GM23338 (cell line): ENCODE data around the gene PPP1R3D. TPM values are rescaled to one million over a fixed set of nuclear protein-coding genes. Genes with fewer than 3 reads are reported as not detected.
A peak's percentile ranks its signal among the peaks of the same experiment; 100 is the strongest.

ENCODE experiments used
- ATAC-seq: fragments of 200-7000 bp; cut with Tn5 transposase; 3 replicates; pipeline ENCODE4 v1.9.1; 2020
- DNase-seq: peaks from one replicate; pipeline ENCODE4 v3.0.0-alpha.2; 2015; ENCODE audit warnings: low spot score
- H2AFZ ChIP-seq: fragments of 200-600 bp; sonication (generic); 2 replicates; pipeline ENCODE4 v1.8.0; 2016; ENCODE audit warnings: antibody characterized with exemption, mild to moderate bottlenecking, moderate library complexity
- H3F3A ChIP-seq: fragments of 200-600 bp; sonication (generic); replicated peaks from 2 replicates; pipeline ENCODE4 v1.8.0; 2017; ENCODE audit warnings: antibody characterized with exemption, mixed run types, low read depth
- H3K27ac ChIP-seq: fragments of 200-600 bp; sonication (generic); 2 replicates; pipeline ENCODE4 v1.6.1; 2016; ENCODE audit warnings: low read depth
- H3K27me3 ChIP-seq: fragments of 200-600 bp; sonication (generic); 2 replicates; pipeline ENCODE4 v1.8.0; 2016; ENCODE audit warnings: mild to moderate bottlenecking, mixed run types, moderate library complexity; ENCODE audit not compliant: insufficient read depth
- H3K36me3 ChIP-seq: fragments of 200-600 bp; sonication (generic); 2 replicates; pipeline ENCODE4 v1.8.0; 2016; ENCODE audit warnings: mild to moderate bottlenecking; ENCODE audit not compliant: insufficient read depth
- H3K4me1 ChIP-seq: fragments of 200-600 bp; sonication (generic); 2 replicates; pipeline ENCODE4 v1.8.0; 2016; ENCODE audit warnings: mild to moderate bottlenecking, moderate library complexity; ENCODE audit not compliant: insufficient read depth
- H3K4me2 ChIP-seq: fragments of 200-600 bp; sonication (generic); 2 replicates; pipeline ENCODE4 v1.7.1; 2017; ENCODE audit warnings: mixed run types
- H3K4me3 ChIP-seq: fragments of 200-600 bp; sonication (generic); 2 replicates; pipeline ENCODE4 v1.6.1; 2016; ENCODE audit warnings: mixed run types
- H3K79me2 ChIP-seq: fragments of 200-600 bp; sonication (generic); replicated peaks from 2 replicates; pipeline ENCODE4 v1.8.0; 2017; ENCODE audit warnings: mild to moderate bottlenecking; ENCODE audit not compliant: insufficient read depth
- H3K9me2 ChIP-seq: fragments of 200-600 bp; sonication (generic); 2 replicates; pipeline ENCODE4 v1.8.0; 2017; ENCODE audit not compliant: insufficient read depth
- H4K20me1 ChIP-seq: fragments of 200-600 bp; sonication (generic); replicated peaks from 2 replicates; pipeline ENCODE4 v1.8.0; 2017; ENCODE audit warnings: mild to moderate bottlenecking; ENCODE audit not compliant: insufficient read depth
- H3K27ac Mint-ChIP-seq: 2 replicates; pipeline ENCODE4 v1.8.0; 2020; ENCODE audit warnings: inconsistent platforms, mild to moderate bottlenecking, moderate library complexity, mixed read lengths
- H3K27me3 Mint-ChIP-seq: 3 replicates; pipeline ENCODE4 v1.8.0; 2022; ENCODE audit warnings: low read depth, mild to moderate bottlenecking, moderate library complexity, mixed read lengths, inconsistent platforms; ENCODE audit not compliant: insufficient read depth, poor library complexity
- H3K36me3 Mint-ChIP-seq: 3 replicates; pipeline ENCODE4 v1.8.0; 2021; ENCODE audit warnings: low read depth, mild to moderate bottlenecking, inconsistent platforms, moderate library complexity, mixed read lengths
- H3K4me1 Mint-ChIP-seq: 3 replicates; pipeline ENCODE4 v1.8.0; 2020; ENCODE audit warnings: mild to moderate bottlenecking, inconsistent platforms, mixed read lengths
- H3K4me3 Mint-ChIP-seq: 3 replicates; pipeline ENCODE4 v1.8.0; 2021; ENCODE audit warnings: moderate library complexity, mild to moderate bottlenecking, inconsistent platforms, mixed read lengths
- H3K9me3 Mint-ChIP-seq: 3 replicates; pipeline ENCODE4 v1.8.0; 2020; ENCODE audit warnings: moderate library complexity, mild to moderate bottlenecking, inconsistent platforms, mixed read lengths
- CREB1 ChIP-seq: fragments of 250-450 bp; sonication (Bioruptor Pico); IDR thresholded peaks from 2 replicates; pipeline ENCODE4 v1.5.0; 2020; ENCODE audit warnings: low read depth, mild to moderate bottlenecking, moderate library complexity
- EZH2phosphoT487 ChIP-seq: fragments of 200-600 bp; sonication (generic); IDR thresholded peaks from one replicate; pipeline ENCODE4 v1.8.1; 2018; ENCODE audit warnings: antibody characterized with exemption; ENCODE audit not compliant: unreplicated experiment
- NANOG ChIP-seq: IDR thresholded peaks from 2 replicates; pipeline ENCODE4 v1.6.1; 2016; ENCODE audit warnings: antibody characterized with exemption, borderline replicate concordance
- POLR2AphosphoS5 ChIP-seq: IDR thresholded peaks from 2 replicates; pipeline ENCODE4 v1.6.1; 2016; ENCODE audit warnings: antibody characterized with exemption, low read depth
- ZNF114 ChIP-seq: fragments of 250-450 bp; sonication (Bioruptor Pico); IDR thresholded peaks from 2 replicates; pipeline ENCODE4 v1.5.0; 2020; ENCODE audit warnings: mild to moderate bottlenecking, moderate library complexity
- ZNF331 ChIP-seq: fragments of 250-450 bp; sonication (Bioruptor Pico); IDR thresholded peaks from 2 replicates; pipeline ENCODE4 v1.5.0; 2020; ENCODE audit warnings: low read depth, mild to moderate bottlenecking, moderate library complexity
- ZNF462 ChIP-seq: fragments of 250-450 bp; sonication (Bioruptor Pico); IDR thresholded peaks from 2 replicates; pipeline ENCODE4 v1.5.0; 2020; ENCODE audit warnings: mild to moderate bottlenecking, moderate library complexity
- polyA plus RNA-seq: library from polyadenylated mRNA; unstranded; fragments of >200 nt; fragmentation: Nextera tagmentation; extraction: Ambion mirVana; gene quantifications from 2 replicates; pipeline ENCODE4 v1.2.1, GENCODE V29; 2016
- total RNA-seq: library from RNA; depleted of rRNA; stranded (reverse); fragments of >200 nt; shearing (Covaris generic); gene quantifications from 2 replicates; pipeline ENCODE4 v1.2.3, GENCODE V29; 2014
- TF ChIP-seq, protein P1 (sequence below): IDR thresholded peaks from 2 replicates; pipeline ENCODE4 v1.6.1; 2016; ENCODE audit warnings: antibody characterized with exemption
- TF ChIP-seq, protein P2 (sequence below), 2 experiments: fragments of 200-600 bp in 1 of 2; sonication (generic) in 1 of 2; conservative IDR thresholded peaks; 2 replicates each; pipeline versions ENCODE4 v1.5.1 to v1.6.1; 2016 to 2017; ENCODE audit warnings: antibody characterized with exemption in 2 of 2, low read depth in 2 of 2, mild to moderate bottlenecking in 2 of 2, moderate library complexity in 1 of 2

The PPP1R3D gene
- total and polyA plus RNA-seq, 2 experiments from 2014 or later = 1.4 to 3.0 TPM

DNA sequence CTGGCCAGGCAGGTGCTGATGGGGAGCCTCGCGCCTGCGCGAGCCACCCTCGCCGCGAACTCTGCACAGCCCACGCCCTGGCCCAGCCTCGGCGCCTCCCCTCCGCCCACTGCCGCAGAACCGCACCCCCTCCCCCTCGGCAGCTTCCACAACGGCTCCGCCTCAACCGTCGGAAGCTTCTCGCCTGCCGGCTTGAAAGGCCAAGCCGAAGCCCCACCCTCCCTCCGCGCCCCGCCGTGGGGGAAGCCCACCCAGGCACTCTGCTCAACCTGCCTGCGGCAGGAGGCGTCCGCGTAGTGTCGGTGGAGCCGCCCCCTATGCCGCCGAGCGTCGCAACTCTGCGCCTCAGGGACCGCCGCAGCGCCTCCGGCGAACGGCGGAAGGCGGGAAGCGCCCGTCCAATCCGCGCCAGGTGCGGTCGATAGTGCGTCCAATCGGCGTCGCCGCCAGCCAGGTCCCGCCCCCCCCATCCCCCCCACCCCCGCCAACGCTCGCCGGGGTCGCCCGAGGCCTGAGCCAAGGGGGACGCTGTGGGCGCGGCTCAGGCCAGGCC lies 6.7 kb downstream of the PPP1R3D start, which contains the start of gene SYCP2:
Gene SYCP2 (minus strand): TSS at position 342 of the 553 bp plus-strand sequence. CDS start 11,224 bp downstream, outside the sequence.
- Histone ChIP-seq H3K27me3 (peaks cover 71% of the 10 kb centered on the region), H3K27ac (no peak within 1 kb of the TSS), H3K4me1 (no peaks in the 10 kb centered on the region; the same call in 1 of the 2 replicates), H4K20me1 (peaks cover 11% of the 10 kb centered on the region; the same call in 1 of the 2 replicates), H2AFZ (peak within 1 kb of the TSS; percentile 97), H3K79me2 (no peaks in the 10 kb centered on the region), H3F3A (no peaks in the 10 kb centered on the region), H3K9me2 (no peaks in the 10 kb centered on the region), H3K4me2 (peak within 1 kb of the TSS; percentile 82), H3K36me3 (no peaks in the 10 kb centered on the region), H3K4me3 (peak within 1 kb of the TSS; percentile 51)
- H3K36me3 Mint-ChIP-seq = peaks cover 2% of the 10 kb centered on the region; the same call in 1 of the 3 replicates
- TF ChIP-seq, protein P1, sequence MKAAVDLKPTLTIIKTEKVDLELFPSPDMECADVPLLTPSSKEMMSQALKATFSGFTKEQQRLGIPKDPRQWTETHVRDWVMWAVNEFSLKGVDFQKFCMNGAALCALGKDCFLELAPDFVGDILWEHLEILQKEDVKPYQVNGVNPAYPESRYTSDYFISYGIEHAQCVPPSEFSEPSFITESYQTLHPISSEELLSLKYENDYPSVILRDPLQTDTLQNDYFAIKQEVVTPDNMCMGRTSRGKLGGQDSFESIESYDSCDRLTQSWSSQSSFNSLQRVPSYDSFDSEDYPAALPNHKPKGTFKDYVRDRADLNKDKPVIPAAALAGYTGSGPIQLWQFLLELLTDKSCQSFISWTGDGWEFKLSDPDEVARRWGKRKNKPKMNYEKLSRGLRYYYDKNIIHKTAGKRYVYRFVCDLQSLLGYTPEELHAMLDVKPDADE = no peak
- no peak for TF ChIP-seq EZH2phosphoT487
- ATAC-seq = no peak; the same call in 1 of the 3 replicates
- no peak within 1 kb of the TSS for H3K27ac Mint-ChIP-seq
- H3K27me3 Mint-ChIP-seq = peaks cover 23% of the 10 kb centered on the region
- peaks cover 8% of the 10 kb centered on the region for H3K9me3 Mint-ChIP-seq
- peaks cover 10% of the 10 kb centered on the region for H3K4me1 Mint-ChIP-seq
- peak within 1 kb of the TSS; percentile 65 for H3K4me3 Mint-ChIP-seq
- DNase-seq = peak; percentile 58

- Histone ChIP-seq H3K79me2 (no peaks in the 10 kb centered on the region), H3K4me2 (no peak overlapping the region), H3F3A (no peaks in the 10 kb centered on the region), H3K4me1 (no peaks in the 10 kb centered on the region; the same call in 1 of the 2 replicates), H2AFZ (no peak overlapping the region), H3K27ac (no peak overlapping the region), H3K4me3 (no peak overlapping the region), H3K36me3 (no peaks in the 10 kb centered on the region), H3K27me3 (peaks cover 65% of the 10 kb centered on the region), H4K20me1 (peaks cover 10% of the 10 kb centered on the region; the same call in 1 of the 2 replicates), H3K9me2 (no peaks in the 10 kb centered on the region)
- peaks cover 10% of the 10 kb centered on the region for H3K4me1 Mint-ChIP-seq
- ATAC-seq = no peak
- peak overlapping the region; percentile 45; the same call in 1 of the 3 replicates for H3K4me3 Mint-ChIP-seq
- H3K9me3 Mint-ChIP-seq = peaks cover 3% of the 10 kb centered on the region; the same call in 1 of the 3 replicates
- peaks cover 17% of the 10 kb centered on the region for H3K27me3 Mint-ChIP-seq
- H3K27ac Mint-ChIP-seq = no peak overlapping the region
- no peak for DNase-seq
- no peaks in the 10 kb centered on the region for H3K36me3 Mint-ChIP-seq
- TF ChIP-seq CREB1 (no peak), ZNF462 (CRISPR knock-in tag) (no peak), POLR2AphosphoS5 (no peak), ZNF331 (CRISPR knock-in tag) (no peak), ZNF114 (CRISPR knock-in tag) (no peak), NANOG (no peak)
- TF ChIP-seq, protein P2, sequence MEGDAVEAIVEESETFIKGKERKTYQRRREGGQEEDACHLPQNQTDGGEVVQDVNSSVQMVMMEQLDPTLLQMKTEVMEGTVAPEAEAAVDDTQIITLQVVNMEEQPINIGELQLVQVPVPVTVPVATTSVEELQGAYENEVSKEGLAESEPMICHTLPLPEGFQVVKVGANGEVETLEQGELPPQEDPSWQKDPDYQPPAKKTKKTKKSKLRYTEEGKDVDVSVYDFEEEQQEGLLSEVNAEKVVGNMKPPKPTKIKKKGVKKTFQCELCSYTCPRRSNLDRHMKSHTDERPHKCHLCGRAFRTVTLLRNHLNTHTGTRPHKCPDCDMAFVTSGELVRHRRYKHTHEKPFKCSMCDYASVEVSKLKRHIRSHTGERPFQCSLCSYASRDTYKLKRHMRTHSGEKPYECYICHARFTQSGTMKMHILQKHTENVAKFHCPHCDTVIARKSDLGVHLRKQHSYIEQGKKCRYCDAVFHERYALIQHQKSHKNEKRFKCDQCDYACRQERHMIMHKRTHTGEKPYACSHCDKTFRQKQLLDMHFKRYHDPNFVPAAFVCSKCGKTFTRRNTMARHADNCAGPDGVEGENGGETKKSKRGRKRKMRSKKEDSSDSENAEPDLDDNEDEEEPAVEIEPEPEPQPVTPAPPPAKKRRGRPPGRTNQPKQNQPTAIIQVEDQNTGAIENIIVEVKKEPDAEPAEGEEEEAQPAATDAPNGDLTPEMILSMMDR (conservative IDR thresholded peaks at IDR 0.05; ENCODE audit: low read depth in 2 of 2) = no peak
- TF ChIP-seq, protein P1 = no peak
These were observed 7.3 kb downstream of the PPP1R3D start for GRCh38 chr20:59932616-59933295.
